H1 (cell line): ENCODE measurements around the gene DMRTC1B. TPM values are rescaled to one million over a fixed set of nuclear protein-coding genes. Genes with fewer than 3 reads are reported as not detected.
"Not testable (repeated sequence)": the region's sequence is repeated elsewhere in the genome, so short reads cannot be mapped to it uniquely, and the experiment has no call there.

ENCODE experiments used
- CTCF ChIA-PET: fragments of 300-600 bp; sonication (Branson Sonifier 250); formaldehyde crosslinking; loops from one replicate; lab custom pipeline; 2021; ENCODE audit not compliant: partially characterized antibody; lab: Charles Lee
- POLR2A ChIA-PET: fragments of 300-600 bp; sonication (Branson Sonifier 250); formaldehyde crosslinking; loops from one replicate; lab custom pipeline; 2021; ENCODE audit warnings: inconsistent platforms; ENCODE audit not compliant: partially characterized antibody; lab: Charles Lee
- DNase-seq, 2 experiments: peaks; one replicate each; pipeline versions ENCODE4 v3.0.0 to v3.0.0-alpha.2; 2010 to 2022; ENCODE audit warnings: low spot score in 2 of 2, low read depth in 1 of 2, mixed read lengths in 1 of 2
- FAIRE-seq: peaks from 2 replicates; lab custom pipeline; 2011; peaks lifted over from hg19 to GRCh38; lab: Jason Lieb, UNC
- H2AFZ ChIP-seq: 2 replicates; pipeline ENCODE4 v1.8.1; 2012; ENCODE audit warnings: low read length, inconsistent platforms
- H2AK5ac ChIP-seq: 2 replicates; pipeline ENCODE4 v1.6.1; 2013; ENCODE audit warnings: low read depth, low read length
- H2BK120ac ChIP-seq: replicated peaks from 2 replicates; pipeline ENCODE3; 2013; ENCODE audit warnings: low read depth, low read length, inconsistent platforms
- H2BK12ac ChIP-seq: 2 replicates; pipeline ENCODE4 v1.6.1; 2013; ENCODE audit warnings: low read depth, low read length
- H2BK15ac ChIP-seq: 2 replicates; pipeline ENCODE4 v1.6.1; 2013; ENCODE audit warnings: low read length
- H2BK20ac ChIP-seq: 2 replicates; pipeline ENCODE4 v1.6.1; 2013; ENCODE audit warnings: low read length
- H2BK5ac ChIP-seq: 2 replicates; pipeline ENCODE4 v1.6.1; 2013; ENCODE audit warnings: low read depth, low read length
- H3K14ac ChIP-seq: 2 replicates; pipeline ENCODE4 v1.6.1; 2013; ENCODE audit warnings: inconsistent platforms; ENCODE audit not compliant: insufficient read length
- H3K18ac ChIP-seq: 2 replicates; pipeline ENCODE4 v1.6.1; 2013; ENCODE audit warnings: low read length; ENCODE audit errors: extremely low read depth
- H3K23ac ChIP-seq: 2 replicates; pipeline ENCODE4 v1.6.1; 2013; ENCODE audit warnings: inconsistent platforms; ENCODE audit not compliant: insufficient read length
- H3K23me2 ChIP-seq: 2 replicates; pipeline ENCODE4 v1.6.1; 2013; ENCODE audit warnings: low read depth, low read length
- H3K27ac ChIP-seq: 2 replicates; pipeline ENCODE4 v1.6.1; 2011; ENCODE audit warnings: low read depth, low read length, inconsistent platforms
- H3K27me3 ChIP-seq, 4 experiments: replicated peaks in 1 of 4; 1 replicate in 1 of 4; 2 replicates in 3 of 4; pipeline versions ENCODE4 v1.6.1 to v1.8.1; 2011 to 2013; ENCODE audit warnings: low read length in 3 of 4, mild to moderate bottlenecking in 3 of 4, inconsistent platforms in 2 of 4, mixed read lengths in 2 of 4, moderate library complexity in 1 of 4; ENCODE audit not compliant: control insufficient read depth in 3 of 4, insufficient read depth in 3 of 4; ENCODE audit errors: extremely low read depth in 1 of 4
- H3K36me3 ChIP-seq, 4 experiments: 2 replicates each; pipeline versions ENCODE4 v1.6.1 to v1.8.1; 2011 to 2013; ENCODE audit warnings: mild to moderate bottlenecking in 4 of 4, low read length in 3 of 4, moderate library complexity in 2 of 4, control low read depth in 1 of 4, inconsistent platforms in 1 of 4; ENCODE audit not compliant: insufficient read depth in 4 of 4, control insufficient read depth in 2 of 4
- H3K4ac ChIP-seq: replicated peaks from 2 replicates; pipeline ENCODE3; 2013; ENCODE audit warnings: low read length, low read depth, mixed read lengths, inconsistent platforms; ENCODE audit not compliant: insufficient read length
- H3K4me1 ChIP-seq, 4 experiments: replicated peaks in 1 of 4; 1 replicate in 1 of 4; 2 replicates in 3 of 4; pipeline versions ENCODE4 v1.6.1 to v1.8.1; 2011 to 2013; ENCODE audit warnings: low read length in 3 of 4, inconsistent platforms in 2 of 4, mixed read lengths in 1 of 4; ENCODE audit not compliant: insufficient read depth in 4 of 4, control insufficient read depth in 3 of 4
- H3K4me2 ChIP-seq, 2 experiments: 2 replicates each; pipeline versions ENCODE4 v1.6.1 to v1.8.1; 2011 to 2013; ENCODE audit warnings: low read depth in 2 of 2, low read length in 2 of 2, control low read depth in 1 of 2, inconsistent platforms in 1 of 2, mild to moderate bottlenecking in 1 of 2; ENCODE audit not compliant: insufficient read depth in 1 of 2
- H3K4me3 ChIP-seq, 4 experiments: fragments of 200-600, 300-600 bp in 1 of 4; sonication (generic), shearing (Covaris generic), sonication (Bioruptor Twin) in 1 of 4; 2 replicates each; pipeline versions ENCODE4 v1.5.1 to v1.8.1; 2011 to 2016; ENCODE audit warnings: low read length in 4 of 4, low read depth in 3 of 4, control low read depth in 2 of 4, inconsistent platforms in 2 of 4, mild to moderate bottlenecking in 2 of 4, mixed read lengths in 1 of 4, moderate library complexity in 1 of 4; ENCODE audit not compliant: insufficient read depth in 2 of 4; ENCODE audit errors: extremely low read depth in 1 of 4
- H3K56ac ChIP-seq: replicated peaks from 2 replicates; pipeline ENCODE3; 2013; ENCODE audit warnings: low read depth, mild to moderate bottlenecking, mixed read lengths, low read length, inconsistent platforms; ENCODE audit not compliant: insufficient read length
- H3K79me1 ChIP-seq: 2 replicates; pipeline ENCODE4 v1.6.1; 2013; ENCODE audit warnings: low read depth, low read length, control low read depth
- H3K79me2 ChIP-seq, 2 experiments: 2 replicates each; pipeline versions ENCODE4 v1.6.1 to v1.8.1; 2012 to 2013; ENCODE audit warnings: low read length in 2 of 2, mild to moderate bottlenecking in 2 of 2, inconsistent platforms in 1 of 2; ENCODE audit not compliant: insufficient read depth in 2 of 2, control insufficient read depth in 1 of 2
- H3K9ac ChIP-seq, 4 experiments: replicated peaks in 1 of 4; 1 replicate in 1 of 4; 2 replicates in 3 of 4; pipeline versions ENCODE4 v1.6.1 to v1.8.1; 2011 to 2013; ENCODE audit warnings: low read depth in 3 of 4, low read length in 3 of 4, control low read depth in 2 of 4, mild to moderate bottlenecking in 2 of 4, moderate library complexity in 2 of 4, inconsistent platforms in 1 of 4; ENCODE audit errors: extremely low read depth in 1 of 4
- H3K9me3 ChIP-seq, 2 experiments: 2 replicates each; pipeline versions ENCODE4 v1.6.1 to v1.8.1; 2012 to 2013; ENCODE audit warnings: mild to moderate bottlenecking in 2 of 2, moderate library complexity in 2 of 2, control low read depth in 1 of 2, inconsistent platforms in 1 of 2, low read depth in 1 of 2, low read length in 1 of 2, mixed read lengths in 1 of 2; ENCODE audit not compliant: insufficient read depth in 2 of 2
- H4K20me1 ChIP-seq, 2 experiments: replicated peaks in 1 of 2; 2 replicates each; pipeline versions ENCODE3 to v1.8.1; 2011 to 2013; ENCODE audit warnings: inconsistent platforms in 2 of 2, low read length in 2 of 2, mild to moderate bottlenecking in 1 of 2; ENCODE audit not compliant: insufficient read depth in 2 of 2, control insufficient read depth in 1 of 2
- H4K5ac ChIP-seq: 2 replicates; pipeline ENCODE4 v1.6.1; 2013; ENCODE audit warnings: low read length, low read depth, mixed read lengths, inconsistent platforms; ENCODE audit not compliant: insufficient read length
- H4K8ac ChIP-seq: 2 replicates; pipeline ENCODE4 v1.8.0; 2013; ENCODE audit warnings: mild to moderate bottlenecking, moderate library complexity, low read length, inconsistent platforms; ENCODE audit not compliant: insufficient read depth; ENCODE audit errors: extremely low read depth
- H4K91ac ChIP-seq: replicated peaks from 2 replicates; pipeline ENCODE3; 2013; ENCODE audit warnings: low read length, mixed read lengths, inconsistent platforms; ENCODE audit not compliant: insufficient read length
- WGBS, 2 experiments: shearing (Covaris generic) in 1 of 2; methylation state at CpG; one replicate each; pipeline versions ENCODE4 v1.1.6 to v1.1.7; 2013 to 2015; ENCODE audit warnings: low lambda C conversion rate in 2 of 2, mixed read lengths in 2 of 2, inconsistent platforms in 1 of 2, low coverage in 1 of 2, missing lambda C conversion rate in 1 of 2; ENCODE audit not compliant: insufficient replicate concordance in 2 of 2, insufficient coverage in 1 of 2, insufficient read length in 1 of 2; ENCODE audit errors: extremely low coverage in 1 of 2, missing lambda C conversion rate in 1 of 2; 5-methylcytosine and 5-hydroxymethylcytosine counted together
- long read RNA-seq, 2 experiments: library from RNA in 1 of 2; library from capped mRNA in 1 of 2; stranded (forward); transcript quantifications; one replicate each; pipeline ENCODE4 v2.0.0, GENCODE V29; 2021; ENCODE audit warnings: inconsistent platforms in 1 of 2
- polyA minus RNA-seq, 3 experiments: library from RNA; depleted of rRNA, polyadenylated mRNA; stranded (reverse); fragments of >200 nt; gene quantifications; 1 replicate in 2 of 3; 2 replicates in 1 of 3; pipeline ENCODE4 v1.2.3, GENCODE V29; 2011
- polyA plus RNA-seq, 7 experiments: library from polyadenylated mRNA; depleted of rRNA in 3 of 7; stranded (reverse) in 5 of 7; unstranded in 2 of 7; fragments of >200 nt in 5 of 7; fragments of 200-250 nt in 2 of 7; gene quantifications; 1 replicate in 5 of 7; 2 replicates in 1 of 7; 4 replicates in 1 of 7; pipeline versions ENCODE4 v1.2.1 to v1.2.3, GENCODE V29; 2011 to 2013; ENCODE audit warnings: missing spikeins in 2 of 7, mixed read lengths in 2 of 7
- total RNA-seq: library from RNA; stranded (reverse); fragmentation: NEBNext Ultra II Directional; extraction: Animal tissue kit (Norgen Biotek cat#: 25700); gene quantifications from 2 replicates; pipeline ENCODE4 v1.2.1, GENCODE V29; 2021

DMRTC1B gene, protein sequence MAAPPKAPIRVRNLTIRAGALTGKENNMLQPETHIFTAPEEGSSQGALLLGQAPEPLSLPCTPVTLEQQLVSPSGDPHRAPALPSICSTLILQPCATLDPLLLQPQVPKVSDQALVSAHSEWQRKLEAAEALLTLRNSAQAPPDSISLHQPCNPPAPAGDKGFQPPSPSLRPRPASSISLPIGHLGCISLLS
- not detected in 2 replicates for total RNA-seq
- 0.11 TPM in 1 of 2 replicates, not detected in the other for polyA plus RNA-seq (2011; rRNA removed)
- 0.17 TPM for polyA plus RNA-seq (2011; cell fraction: cytosol; rRNA removed)
- 0.39 TPM for polyA plus RNA-seq (2011; cell fraction: nucleus; rRNA removed)
- polyA plus RNA-seq (2012, experiment 1 of 2) = 0.13 TPM in 1 of 4 replicates, not detected in the others
- not detected for polyA plus RNA-seq (2012, experiment 2 of 2)
- polyA plus RNA-seq (2013, experiment 1 of 2) = 0.12 TPM
- polyA plus RNA-seq (2013, experiment 2 of 2) = 0.06 TPM
- polyA minus RNA-seq (2011; rRNA and poly(A)+ RNA removed) = not detected in 2 replicates
- not detected for polyA minus RNA-seq (2011; cell fraction: cytosol; rRNA and poly(A)+ RNA removed)
- polyA minus RNA-seq (2011; cell fraction: nucleus; rRNA and poly(A)+ RNA removed) = not detected
- long read RNA-seq, experiment 1, partial matches to known transcripts = 0 of 1 reads
- long read RNA-seq, experiment 1, other reads (novel, unspliced or antisense) = 1 of 1 reads
- long read RNA-seq, experiment 2 = 0 reads

DNA sequence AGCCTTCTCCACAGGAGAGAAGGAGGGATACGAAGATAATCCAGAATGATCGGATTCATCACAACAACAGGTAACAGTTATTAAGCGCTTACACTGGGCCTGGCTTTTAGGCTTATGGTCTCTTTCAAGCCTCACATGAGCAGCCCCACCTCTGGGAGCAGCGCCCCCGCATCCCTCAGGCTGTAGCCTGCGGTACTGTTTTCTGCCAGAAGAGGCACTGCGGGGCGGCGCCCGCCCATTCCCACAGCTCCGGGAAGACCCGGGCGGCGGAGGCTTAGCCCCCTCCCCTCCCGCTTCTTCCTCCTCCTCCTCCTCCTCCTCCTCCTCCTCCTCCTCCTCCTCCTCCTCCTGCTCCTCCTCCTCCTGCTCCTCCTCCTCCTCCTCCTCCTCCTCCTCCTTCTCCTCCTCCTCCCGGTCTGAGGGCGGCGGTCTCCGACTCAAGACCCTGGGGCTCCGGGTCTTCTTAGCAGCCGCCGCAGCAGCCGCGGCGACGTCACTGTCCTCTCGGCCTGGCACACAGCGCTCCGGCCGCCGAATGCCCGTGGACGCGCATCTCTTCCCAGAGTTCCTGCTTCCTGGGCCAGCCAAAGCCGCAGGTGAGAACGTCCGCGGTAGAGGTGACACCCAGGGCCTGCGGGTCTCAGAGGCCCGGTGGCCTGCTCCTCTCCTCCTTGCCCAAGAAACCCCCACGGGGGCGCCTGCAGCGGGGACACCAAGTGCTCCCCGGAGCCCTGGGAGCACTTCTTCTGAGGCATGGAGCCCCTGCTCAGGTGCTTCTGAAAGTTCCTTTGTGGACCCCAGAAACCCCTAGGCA is at the start of gene DMRTC1B:
Gene DMRTC1B, plus strand, starts transcription at position 238 of the 814 bp plus-strand sequence. CDS start 68,246 bp downstream, outside the sequence.
- H3K4ac ChIP-seq, H2BK20ac ChIP-seq, H3K79me1 ChIP-seq, POLR2A ChIA-PET, H3K27ac ChIP-seq, H3K18ac ChIP-seq, H2AK5ac ChIP-seq, H3K4me3 ChIP-seq, H4K20me1 ChIP-seq, H4K5ac ChIP-seq, H3K9ac ChIP-seq, H3K79me2 ChIP-seq, H2BK120ac ChIP-seq, H3K23ac ChIP-seq, H3K14ac ChIP-seq, DNase-seq, H4K8ac ChIP-seq, H3K36me3 ChIP-seq, H4K91ac ChIP-seq, H3K4me1 ChIP-seq, H3K9me3 ChIP-seq, H2AFZ ChIP-seq, H3K4me2 ChIP-seq, H2BK5ac ChIP-seq, H3K27me3 ChIP-seq, H3K23me2 ChIP-seq, H2BK12ac ChIP-seq, H2BK15ac ChIP-seq, CTCF ChIA-PET, H3K56ac ChIP-seq, FAIRE-seq: not testable (repeated sequence)
- WGBS, 2 experiments = no CpG with 5 or more reads among the region's 44 CpGs
